CD1c-positive myeloid dendritic cell (primary cell): ENCODE data around the gene PNN.
"Not testable (repeated sequence)": the region's sequence is repeated elsewhere in the genome, so short reads cannot be mapped to it uniquely, and the experiment has no call there.

Experiments
- DNase-seq: peaks from one replicate; pipeline ENCODE4 v3.0.0-alpha.2; 2016; ENCODE audit errors: extremely low spot score

The PNN gene

DNA sequence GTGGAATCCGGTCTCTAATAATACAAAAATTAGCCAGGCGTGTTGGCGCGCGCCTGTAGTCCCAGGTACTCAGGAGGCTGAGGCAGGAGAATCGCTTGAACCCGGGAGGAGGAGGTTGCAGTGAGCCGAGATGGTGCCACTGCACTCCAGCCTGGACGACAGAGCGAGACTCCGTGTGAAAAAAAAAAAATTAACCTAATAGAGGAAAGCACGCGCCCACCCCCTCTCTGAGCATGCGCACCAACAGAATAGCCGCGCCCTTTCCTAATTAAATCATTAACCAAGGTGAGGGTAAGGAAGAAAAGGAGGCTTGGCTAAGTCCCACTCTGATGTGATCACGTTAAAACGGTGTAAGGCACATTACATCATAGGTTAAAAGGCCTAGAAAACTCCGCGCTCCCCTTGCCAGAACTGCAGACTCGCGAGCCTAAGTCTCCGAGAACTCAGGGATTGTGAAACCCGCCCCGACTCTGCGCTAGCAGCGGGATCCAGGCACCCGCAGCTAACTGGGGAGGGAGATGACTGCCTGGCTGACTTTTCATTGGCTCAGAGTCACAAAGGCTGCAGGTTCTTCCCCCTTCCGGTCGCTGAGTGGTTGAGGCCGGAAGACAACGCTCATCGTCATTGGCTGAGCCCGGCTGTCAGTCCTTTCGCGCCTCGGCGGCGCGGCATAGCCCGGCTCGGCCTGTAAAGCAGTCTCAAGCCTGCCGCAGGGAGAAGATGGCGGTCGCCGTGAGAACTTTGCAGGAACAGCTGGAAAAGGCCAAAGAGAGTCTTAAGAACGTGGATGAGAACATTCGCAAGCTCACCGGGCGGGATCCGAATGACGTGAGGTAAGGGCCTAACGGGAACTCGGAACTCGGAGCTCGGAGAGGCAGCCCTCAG lies at the start of gene PNN:
PNN (plus strand) TSS at position 695 of the 885 bp plus-strand sequence; CDS start at position 721, 26 bp downstream.
- DNase-seq, result peak; percentile 99

GRCh38 chr14:39137835-39138234 lies 37.2 kb upstream of the PNN start:
- DNase-seq, result not testable (repeated sequence)

GRCh38 chr14:39138440-39138839 lies 36.6 kb upstream of the PNN start:
- no peak for DNase-seq

DNA sequence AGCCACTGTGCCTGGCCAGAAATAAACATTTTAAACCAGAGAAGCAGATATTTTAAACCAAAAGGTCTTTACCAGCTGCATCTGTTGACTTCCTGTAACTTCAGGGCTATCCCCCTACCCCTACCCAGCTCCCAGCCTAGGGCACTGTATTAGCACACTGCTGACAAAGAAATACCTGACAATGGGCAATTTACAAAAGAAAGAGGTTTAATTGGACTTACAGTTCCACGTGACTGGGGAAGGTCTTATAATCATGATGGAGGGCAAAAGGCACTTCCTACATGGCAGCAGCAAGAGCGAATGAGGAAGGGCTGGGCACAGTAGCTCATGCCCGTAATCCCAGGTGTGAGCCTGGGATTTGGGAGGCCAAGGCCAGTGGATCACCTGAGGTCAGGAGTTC lies 34.9 kb upstream of the PNN start:
- no peak for DNase-seq

GRCh38 chr14:39141623-39142022 lies 33.4 kb upstream of the PNN start:
- DNase-seq, result not testable (repeated sequence)

- not testable (repeated sequence) for DNase-seq
Observed at GRCh38 chr14:39143226-39143625, 31.8 kb upstream of the PNN start.

GRCh38 chr14:39145266-39145966 lies 29.6 kb upstream of the PNN start:
- no peak for DNase-seq

DNA sequence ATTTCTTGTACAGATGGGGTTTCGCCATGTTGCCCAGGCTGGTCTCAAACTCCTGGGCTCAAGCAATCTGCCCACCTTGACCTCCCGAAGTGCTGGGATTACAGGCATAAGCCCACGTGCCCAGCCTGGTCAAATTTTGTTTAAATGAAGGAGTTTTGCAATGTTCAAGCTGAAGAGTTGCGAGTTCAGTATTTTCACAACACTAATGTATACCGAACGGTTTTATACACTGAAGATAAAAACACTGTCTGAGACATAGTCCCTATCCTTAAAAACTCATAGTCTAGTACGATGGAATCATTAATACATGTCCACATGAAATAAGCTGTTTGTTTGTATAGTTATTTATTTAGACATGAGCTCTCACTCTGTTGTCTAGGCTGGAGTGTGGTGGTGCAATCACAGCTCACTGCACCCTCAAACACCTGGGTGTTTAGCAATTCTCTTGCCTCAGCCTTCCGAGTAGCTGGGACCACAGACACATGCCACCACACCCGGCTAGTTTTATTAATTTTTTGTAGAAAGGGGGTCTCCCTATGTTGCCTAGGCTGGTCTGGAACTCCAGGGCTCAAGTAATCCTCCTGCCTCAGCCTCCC lies 20.4 kb upstream of the PNN start:
- DNase-seq, result no peak

DNA sequence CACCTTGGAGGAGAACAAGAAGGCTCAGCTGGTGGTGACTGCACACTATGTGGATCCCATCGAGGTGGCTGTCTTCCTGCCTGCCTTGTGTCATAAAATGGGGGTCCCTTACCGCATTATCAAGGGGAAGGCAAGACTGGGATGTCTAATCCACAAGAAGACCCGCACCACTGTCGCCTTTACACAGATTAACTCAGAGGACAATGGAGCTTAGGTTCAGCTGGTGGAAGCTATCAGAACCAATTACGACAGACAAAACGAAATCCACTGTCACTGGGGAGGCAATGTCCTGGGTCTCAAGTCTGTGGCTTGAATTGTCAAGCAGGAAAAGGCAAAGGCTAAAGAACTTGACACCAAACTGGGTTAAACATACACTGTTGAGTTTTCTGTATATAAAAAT lies 17.6 kb upstream of the PNN start:
- DNase-seq, result no peak

DNA sequence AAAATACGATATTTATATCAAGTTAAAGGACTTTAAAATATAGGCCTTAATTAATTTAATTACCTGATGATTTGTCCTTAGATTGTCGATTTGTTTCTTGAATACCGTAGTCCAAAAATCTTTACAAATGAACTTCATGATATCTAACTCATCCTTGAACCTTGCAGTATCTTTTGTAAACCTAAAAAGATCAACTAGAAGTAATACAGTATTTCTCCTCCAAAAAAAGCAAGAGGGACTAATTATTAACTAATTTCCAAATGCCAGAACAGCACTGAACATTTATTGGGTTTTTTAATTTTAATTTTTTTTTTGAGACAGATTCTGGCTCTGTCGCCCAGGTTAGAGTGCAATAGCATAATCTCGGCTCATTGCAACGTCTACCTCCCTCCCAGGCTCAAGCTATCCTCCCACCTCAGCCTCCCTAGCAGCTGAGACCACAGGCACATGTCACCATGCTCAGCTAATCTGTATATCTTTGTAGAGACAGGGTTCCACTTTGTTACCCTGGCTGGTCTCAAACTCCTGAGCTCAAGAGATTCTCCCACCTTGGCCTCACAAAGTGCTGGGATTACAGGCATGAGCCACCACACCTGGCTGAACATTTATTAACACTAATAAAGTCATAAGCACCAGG lies 16.7 kb upstream of the PNN start:
- no peak for DNase-seq

- no peak for DNase-seq
Observed at GRCh38 chr14:39160494-39160893, 14.6 kb upstream of the PNN start.

- not testable (repeated sequence) for DNase-seq
Observed at GRCh38 chr14:39167797-39168320, 7.2 kb upstream of the PNN start.

DNA sequence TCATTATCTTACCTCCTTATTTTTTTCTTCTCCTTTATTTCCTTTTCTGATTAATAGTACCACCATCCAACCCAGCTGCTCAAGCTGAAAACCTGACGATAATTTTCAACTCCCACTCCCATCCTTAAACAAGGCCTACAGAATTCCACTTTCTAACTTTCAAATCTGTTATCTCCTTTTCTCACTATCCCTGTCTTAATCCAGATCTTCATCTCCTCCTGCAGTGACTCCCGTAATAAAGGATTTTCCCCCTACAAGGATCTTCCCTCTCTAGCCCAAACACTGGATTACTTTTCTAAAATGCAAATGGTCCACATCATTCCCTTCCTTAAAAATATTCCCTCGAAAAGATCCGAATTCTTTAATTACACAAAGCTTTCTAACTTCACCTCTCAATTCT lies 6.5 kb upstream of the PNN start:
- DNase-seq, result no peak

- DNase-seq, result peak; percentile 18
Observed at GRCh38 chr14:39169541-39169900, 5.5 kb upstream of the PNN start.

DNA sequence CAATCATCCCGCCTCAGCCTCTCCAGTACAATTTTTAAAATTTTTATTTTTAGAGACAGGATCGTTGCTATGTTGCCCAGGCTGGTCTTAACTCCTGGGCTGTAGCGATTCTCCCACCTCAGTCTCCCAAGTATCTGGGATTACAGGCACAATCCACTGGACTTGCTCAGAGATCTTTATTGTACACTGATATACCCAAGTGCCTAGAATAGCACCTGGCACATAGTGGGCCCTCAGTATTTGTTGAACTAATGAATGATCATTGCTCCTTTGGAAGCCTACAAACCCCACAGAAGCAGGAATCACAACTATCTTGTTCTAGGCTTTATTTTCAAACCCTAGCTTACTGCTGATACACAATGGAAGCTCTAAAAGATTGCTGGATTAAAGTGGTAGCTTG lies 1.9 kb upstream of the PNN start:
- no peak for DNase-seq

GRCh38 chr14:39175445-39176262 lies 600 bp downstream of the PNN start:
- DNase-seq, result peak; percentile 41

GRCh38 chr14:39176263-39177167 lies 1.5 kb downstream of the PNN start:
- DNase-seq, result no peak

- no peak for DNase-seq
Observed at GRCh38 chr14:39177168-39177545, 2.1 kb downstream of the PNN start.

GRCh38 chr14:39179042-39179441 lies 4.0 kb downstream of the PNN start:
- DNase-seq, result no peak

DNA sequence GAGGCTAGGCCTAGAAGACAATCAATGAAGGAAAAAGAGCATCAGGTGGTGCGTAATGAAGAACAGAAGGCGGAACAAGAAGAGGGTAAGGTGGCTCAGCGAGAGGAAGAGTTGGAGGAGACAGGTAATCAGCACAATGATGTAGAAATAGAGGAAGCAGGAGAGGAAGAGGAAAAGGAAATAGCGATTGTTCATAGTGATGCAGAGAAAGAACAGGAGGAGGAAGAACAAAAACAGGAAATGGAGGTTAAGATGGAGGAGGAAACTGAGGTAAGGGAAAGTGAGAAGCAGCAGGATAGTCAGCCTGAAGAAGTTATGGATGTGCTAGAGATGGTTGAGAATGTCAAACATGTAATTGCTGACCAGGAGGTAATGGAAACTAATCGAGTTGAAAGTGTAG lies 5.5 kb downstream of the PNN start:
- DNase-seq, result no peak
